Measurements from ENCODE around the gene ACTR1A.
A peak's percentile ranks its signal among the peaks of the same experiment; 100 is the strongest.

The ACTR1A gene

GRCh38 chr10:102449321-102450123, 53.0 kb downstream of the ACTR1A start:
- peaks cover 10% of the 10 kb centered on the region for H3K4me1 ChIP-seq (ENCODE audit: insufficient read depth, low read length)
- H3K9me3 ChIP-seq (ENCODE audit: control insufficient read depth, insufficient read depth, low read length) = no peaks in the 10 kb centered on the region; the same call in 1 of the 2 replicates
- no peaks in the 10 kb centered on the region for H3K36me3 ChIP-seq (ENCODE audit: insufficient read depth, low read length)
- H3K9ac ChIP-seq (ENCODE audit: low read depth, low read length) = peak overlapping the region; percentile 89

DNA sequence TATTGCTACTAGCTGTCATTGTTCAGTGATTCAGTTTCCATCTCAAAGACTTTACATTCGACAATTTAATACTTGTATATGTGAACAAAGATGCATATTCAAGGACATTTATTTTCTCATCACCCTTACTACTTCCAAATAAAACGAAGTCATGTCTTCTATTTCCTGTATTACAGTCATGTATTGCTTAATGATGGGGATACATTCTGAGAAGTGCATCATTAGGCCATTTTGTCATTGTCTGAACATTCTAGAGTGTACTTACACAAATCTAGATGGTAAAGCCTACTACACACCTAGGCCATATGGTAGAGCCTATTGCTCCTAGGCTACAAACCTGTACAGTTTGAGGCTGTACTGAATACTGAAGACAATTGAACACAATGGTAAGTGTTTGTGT, 57.7 kb downstream of the ACTR1A start:
- H3K9me3 ChIP-seq (ENCODE audit: control insufficient read depth, insufficient read depth, low read length) = no peaks in the 10 kb centered on the region
- no peaks in the 10 kb centered on the region for H3K36me3 ChIP-seq (ENCODE audit: insufficient read depth, low read length)
- no peaks in the 10 kb centered on the region; the same call in 1 of the 2 replicates for H3K4me1 ChIP-seq (ENCODE audit: insufficient read depth, low read length)
- H3K9ac ChIP-seq (ENCODE audit: low read depth, low read length) = no peak overlapping the region

DNA sequence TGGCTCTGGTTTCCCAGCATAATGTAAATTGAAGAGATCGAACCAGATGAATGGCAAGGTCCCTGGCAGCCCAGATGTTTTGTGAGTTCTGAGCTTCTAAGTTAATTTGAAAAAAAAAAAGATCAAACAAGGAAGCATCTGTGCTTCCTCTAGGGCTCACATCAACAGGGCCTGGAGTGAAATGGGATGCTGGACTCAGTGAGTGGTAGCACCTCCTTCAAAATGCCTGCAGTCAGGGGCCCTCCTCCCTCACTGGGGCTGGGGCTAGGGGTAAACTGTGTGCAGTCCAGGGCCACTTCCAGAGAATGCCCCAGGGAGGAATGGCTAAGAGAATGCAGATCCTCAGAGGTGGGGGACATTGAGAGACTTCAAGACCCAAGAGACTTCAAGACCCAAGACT, 64.1 kb downstream of the ACTR1A start:
- Histone ChIP-seq H3K4me1 (ENCODE audit: insufficient read depth, low read length) (peaks cover 20% of the 10 kb centered on the region), H3K36me3 (ENCODE audit: insufficient read depth, low read length) (no peaks in the 10 kb centered on the region), H3K9me3 (ENCODE audit: control insufficient read depth, insufficient read depth, low read length) (no peaks in the 10 kb centered on the region), H3K9ac (ENCODE audit: low read depth, low read length) (no peak overlapping the region)

DNA sequence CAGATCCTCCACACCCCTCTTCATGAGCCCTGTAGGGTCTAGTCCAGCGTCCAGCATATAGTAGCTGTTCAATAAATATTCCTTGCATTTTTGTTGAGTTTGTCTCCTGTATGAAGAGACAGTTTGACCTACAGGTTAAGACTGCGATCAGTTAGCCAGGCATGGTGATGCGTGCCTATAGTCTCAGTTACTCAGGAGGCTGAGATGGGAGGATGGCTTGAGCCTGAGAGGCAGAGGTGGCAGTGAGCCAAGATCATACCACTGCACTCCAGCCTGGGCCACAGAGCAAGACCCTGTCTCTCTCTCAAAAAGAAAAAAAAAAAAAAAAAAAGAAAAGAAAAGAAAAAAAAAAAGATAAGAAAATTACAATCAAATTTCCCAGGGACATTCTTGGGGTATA, 65.0 kb downstream of the ACTR1A start:
- Histone ChIP-seq H3K9me3 (ENCODE audit: control insufficient read depth, insufficient read depth, low read length) (no peaks in the 10 kb centered on the region), H3K9ac (ENCODE audit: low read depth, low read length) (no peak overlapping the region), H3K36me3 (ENCODE audit: insufficient read depth, low read length) (no peaks in the 10 kb centered on the region), H3K4me1 (ENCODE audit: insufficient read depth, low read length) (peaks cover 21% of the 10 kb centered on the region)

- Histone ChIP-seq H3K4me1 (ENCODE audit: insufficient read depth, low read length) (peaks cover 24% of the 10 kb centered on the region), H3K36me3 (ENCODE audit: insufficient read depth, low read length) (no peaks in the 10 kb centered on the region), H3K9ac (ENCODE audit: low read depth, low read length) (no peak overlapping the region), H3K9me3 (ENCODE audit: control insufficient read depth, insufficient read depth, low read length) (no peaks in the 10 kb centered on the region)
Observed at GRCh38 chr10:102436312-102436711, 66.2 kb downstream of the ACTR1A start.

DNA sequence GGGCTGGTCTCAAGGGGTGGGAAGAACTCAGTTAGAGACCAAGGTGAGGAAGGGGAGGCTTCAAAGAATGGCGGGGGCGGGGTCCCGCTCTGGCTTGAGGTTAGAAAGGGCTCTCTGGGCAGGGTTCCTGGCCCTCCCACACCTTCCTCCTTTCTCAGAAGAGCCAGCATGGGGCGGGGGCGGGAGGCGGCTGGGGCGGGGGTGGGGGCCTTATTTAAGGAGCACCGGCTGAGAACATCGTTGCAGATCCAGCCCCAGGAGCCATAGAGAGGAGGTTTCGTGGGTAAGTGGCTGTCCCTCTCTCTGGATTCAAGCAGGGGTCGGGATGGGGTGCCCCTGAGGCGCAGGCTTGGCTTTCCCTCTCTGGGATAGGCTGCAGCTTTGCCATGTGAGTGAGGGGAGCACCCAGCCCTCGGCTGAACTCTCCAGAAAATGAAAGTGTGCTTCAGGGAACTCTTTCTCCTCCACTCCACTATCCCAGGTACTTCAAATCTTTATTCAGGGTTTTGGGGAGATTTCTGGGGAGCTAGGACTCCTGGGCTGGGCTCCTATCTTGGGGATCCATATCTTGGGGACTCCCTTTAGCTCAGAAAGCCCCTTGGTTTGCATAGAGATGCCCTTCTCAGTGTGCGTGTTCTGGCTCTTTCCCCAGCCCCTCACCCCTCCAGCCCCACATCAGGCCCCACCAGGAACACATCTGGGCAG, 66.8 kb downstream of the ACTR1A start:
- no peaks in the 10 kb centered on the region for H3K9me3 ChIP-seq (ENCODE audit: control insufficient read depth, insufficient read depth, low read length)
- H3K9ac ChIP-seq (ENCODE audit: low read depth, low read length) = peak overlapping the region; percentile 46; the same call in 1 of the 2 replicates
- H3K4me1 ChIP-seq (ENCODE audit: insufficient read depth, low read length) = peaks cover 24% of the 10 kb centered on the region
- H3K36me3 ChIP-seq (ENCODE audit: insufficient read depth, low read length) = no peaks in the 10 kb centered on the region

DNA sequence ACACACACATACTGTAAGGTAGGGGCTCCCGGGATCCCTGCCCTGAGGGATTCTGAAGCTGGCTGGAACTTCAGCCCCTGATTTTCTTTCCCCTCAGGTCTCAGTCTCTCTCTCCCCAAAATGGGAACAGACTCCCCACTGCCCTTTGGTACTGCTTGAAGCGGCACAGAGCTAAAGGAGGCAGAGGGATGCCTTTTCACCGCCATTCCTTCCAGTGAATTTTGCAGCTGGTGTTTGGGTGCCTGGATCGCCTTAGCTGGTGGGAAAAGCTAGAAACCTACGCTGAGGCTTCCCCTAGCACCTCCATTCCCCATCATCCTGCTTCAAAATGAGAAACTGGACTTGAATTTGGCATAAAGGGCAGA, 67.4 kb downstream of the ACTR1A start:
- H3K9ac ChIP-seq (ENCODE audit: low read depth, low read length) = peak overlapping the region; percentile 46; the same call in 1 of the 2 replicates
- peaks cover 24% of the 10 kb centered on the region for H3K4me1 ChIP-seq (ENCODE audit: insufficient read depth, low read length)
- no peaks in the 10 kb centered on the region for H3K9me3 ChIP-seq (ENCODE audit: control insufficient read depth, insufficient read depth, low read length)
- no peaks in the 10 kb centered on the region for H3K36me3 ChIP-seq (ENCODE audit: insufficient read depth, low read length)

DNA sequence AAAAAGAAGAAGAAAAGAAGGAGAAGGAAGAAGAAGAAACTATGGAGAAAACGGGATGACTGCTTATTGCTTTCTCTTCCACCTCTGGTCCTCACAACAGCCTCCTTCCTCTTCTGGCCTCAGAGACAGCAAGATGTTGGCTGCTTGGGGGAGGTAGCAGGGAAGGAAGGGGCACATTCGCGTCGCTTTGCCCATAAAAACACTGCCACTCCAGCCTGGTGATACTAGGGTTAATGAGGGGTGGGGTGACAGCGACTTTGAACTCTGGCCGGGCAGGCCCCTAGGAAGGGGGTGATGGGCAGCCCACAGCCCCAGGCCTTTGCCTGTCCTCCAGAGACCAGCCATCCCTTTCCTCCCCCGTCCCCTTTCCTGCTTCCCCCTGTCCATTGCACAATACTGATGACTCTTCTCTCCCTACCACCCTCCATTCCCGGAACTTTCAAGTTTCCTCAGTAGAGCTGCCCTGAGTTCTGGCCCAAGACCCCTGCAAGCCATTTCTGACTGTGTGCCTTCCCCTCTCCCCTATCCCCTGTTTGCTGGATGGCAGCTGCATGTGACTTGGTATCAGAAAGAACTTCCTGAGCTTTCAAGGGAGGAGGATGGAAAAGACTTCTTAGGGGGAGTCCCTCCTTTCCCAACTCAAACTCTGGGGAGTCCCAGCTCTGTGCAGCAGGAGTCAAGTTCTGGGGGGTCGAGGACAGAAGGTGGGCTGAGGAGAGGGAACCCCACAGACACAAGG, 67.9 kb downstream of the ACTR1A start:
- Histone ChIP-seq H3K9ac (ENCODE audit: low read depth, low read length) (peak overlapping the region; percentile 46; the same call in 1 of the 2 replicates), H3K36me3 (ENCODE audit: insufficient read depth, low read length) (no peaks in the 10 kb centered on the region), H3K9me3 (ENCODE audit: control insufficient read depth, insufficient read depth, low read length) (no peaks in the 10 kb centered on the region), H3K4me1 (ENCODE audit: insufficient read depth, low read length) (peaks cover 24% of the 10 kb centered on the region)

DNA sequence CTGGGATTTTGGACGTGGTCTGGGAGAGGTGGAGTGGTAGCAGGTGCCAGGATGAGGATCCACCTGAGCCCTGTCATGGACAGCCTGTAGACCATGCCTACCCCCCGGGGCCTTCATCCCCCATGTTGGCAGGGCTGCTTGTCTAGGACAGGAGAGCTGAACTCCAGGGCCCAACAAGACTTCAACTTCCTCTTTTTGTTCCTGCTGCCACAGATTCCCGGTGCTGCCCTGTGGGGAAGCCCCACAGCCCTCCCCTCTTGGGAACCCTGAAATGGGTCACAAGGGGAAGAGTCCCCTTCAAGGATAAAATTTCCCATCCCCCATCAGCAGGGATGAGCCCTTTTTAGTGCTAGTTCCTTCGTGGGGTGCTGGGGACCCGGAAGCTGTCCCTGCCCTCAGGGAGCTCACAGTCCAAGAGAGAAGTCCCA, 68.9 kb downstream of the ACTR1A start:
- Histone ChIP-seq H3K9me3 (ENCODE audit: control insufficient read depth, insufficient read depth, low read length) (no peaks in the 10 kb centered on the region), H3K9ac (ENCODE audit: low read depth, low read length) (no peak overlapping the region; the same call in 1 of the 2 replicates), H3K36me3 (ENCODE audit: insufficient read depth, low read length) (no peaks in the 10 kb centered on the region), H3K4me1 (ENCODE audit: insufficient read depth, low read length) (peaks cover 24% of the 10 kb centered on the region)

DNA sequence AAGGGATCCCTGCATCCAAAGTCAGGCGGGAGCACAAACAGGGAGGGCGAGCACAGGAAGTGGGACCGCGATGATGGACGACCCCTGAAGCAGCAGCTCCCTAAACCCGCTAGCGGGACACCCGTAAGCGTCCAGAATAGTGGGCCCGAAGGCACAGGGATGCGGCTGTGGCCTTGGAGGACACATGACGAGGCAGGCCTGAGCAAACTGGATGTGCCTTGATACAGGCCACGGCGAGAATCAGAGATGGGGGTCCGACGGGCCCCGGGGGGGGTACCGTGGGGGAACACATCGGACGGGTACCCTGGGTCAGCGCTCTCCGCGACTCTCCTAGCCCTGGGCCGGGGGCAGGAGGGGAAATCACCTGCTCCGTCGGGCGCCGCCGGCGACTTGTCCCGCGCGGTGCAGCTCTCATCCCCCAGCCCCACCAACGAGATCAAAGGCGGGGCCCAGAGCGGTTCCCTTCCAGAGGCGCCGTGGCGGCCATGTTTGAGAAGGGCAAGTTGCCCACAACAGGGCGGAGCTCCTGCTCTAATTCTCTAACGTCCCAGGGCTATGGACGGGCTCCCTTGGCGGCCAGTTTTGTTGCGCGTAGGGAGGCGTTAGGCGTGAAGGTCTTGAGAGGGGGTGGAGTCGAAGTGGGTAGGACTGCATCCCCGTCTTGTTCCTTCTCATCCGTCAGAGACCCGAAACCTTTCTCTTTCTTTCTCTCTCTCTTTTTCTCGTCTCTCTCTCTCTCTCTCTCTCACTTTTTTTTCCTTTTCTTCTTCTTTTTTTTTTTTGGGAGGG, 70.2 kb downstream of the ACTR1A start, which contains the start of gene CUEDC2:
Gene CUEDC2 (minus strand): TSS at position 413 of the 789 bp plus-strand sequence. CDS start 7,386 bp downstream, outside the sequence.
- Histone ChIP-seq H3K4me1 (ENCODE audit: insufficient read depth, low read length) (peaks cover 24% of the 10 kb centered on the region), H3K36me3 (ENCODE audit: insufficient read depth, low read length) (no peaks in the 10 kb centered on the region), H3K9ac (ENCODE audit: low read depth, low read length) (peak within 1 kb of the TSS; percentile 88), H3K9me3 (ENCODE audit: control insufficient read depth, insufficient read depth, low read length) (no peaks in the 10 kb centered on the region)

- Histone ChIP-seq H3K36me3 (ENCODE audit: insufficient read depth, low read length) (no peaks in the 10 kb centered on the region), H3K9ac (ENCODE audit: low read depth, low read length) (peak overlapping the region; percentile 88), H3K9me3 (ENCODE audit: control insufficient read depth, insufficient read depth, low read length) (no peaks in the 10 kb centered on the region), H3K4me1 (ENCODE audit: insufficient read depth, low read length) (peaks cover 24% of the 10 kb centered on the region)
Observed at GRCh38 chr10:102431452-102432124, 70.9 kb downstream of the ACTR1A start.

DNA sequence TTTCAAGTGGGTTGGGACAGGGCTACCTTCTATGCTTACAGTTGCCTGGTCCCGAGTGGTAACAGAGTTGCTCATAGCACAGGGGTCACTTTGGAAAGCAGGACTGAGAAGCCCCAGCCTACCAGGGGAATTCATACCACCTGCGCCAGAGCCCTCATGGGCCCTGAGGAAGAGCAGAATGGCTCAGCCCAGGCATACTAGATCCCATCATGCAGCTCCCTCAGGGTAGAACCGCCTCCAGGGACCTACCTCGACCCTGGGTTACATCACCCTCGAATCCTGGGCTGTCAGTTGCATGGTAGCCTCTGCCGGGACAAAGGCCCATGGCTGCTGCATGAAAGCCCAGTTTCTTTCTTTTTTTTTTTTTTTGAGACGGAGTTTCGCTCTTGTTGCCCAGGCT, 73.0 kb downstream of the ACTR1A start:
- Histone ChIP-seq H3K9me3 (ENCODE audit: control insufficient read depth, insufficient read depth, low read length) (no peaks in the 10 kb centered on the region), H3K9ac (ENCODE audit: low read depth, low read length) (no peak overlapping the region), H3K4me1 (ENCODE audit: insufficient read depth, low read length) (peaks cover 15% of the 10 kb centered on the region), H3K36me3 (ENCODE audit: insufficient read depth, low read length) (peaks cover 1% of the 10 kb centered on the region; the same call in 1 of the 2 replicates)
